ENCODE data around the gene CGB1. TPM values are rescaled to one million over a fixed set of nuclear protein-coding genes. Genes with fewer than 3 reads are reported as not detected.
A peak's percentile ranks its signal among the peaks of the same experiment; 100 is the strongest.
"Not testable (repeated sequence)": the region's sequence is repeated elsewhere in the genome, so short reads cannot be mapped to it uniquely, and the experiment has no call there.

Gene CGB1
- total RNA-seq, 1 donor from 2014 or later, result not detected

DNA sequence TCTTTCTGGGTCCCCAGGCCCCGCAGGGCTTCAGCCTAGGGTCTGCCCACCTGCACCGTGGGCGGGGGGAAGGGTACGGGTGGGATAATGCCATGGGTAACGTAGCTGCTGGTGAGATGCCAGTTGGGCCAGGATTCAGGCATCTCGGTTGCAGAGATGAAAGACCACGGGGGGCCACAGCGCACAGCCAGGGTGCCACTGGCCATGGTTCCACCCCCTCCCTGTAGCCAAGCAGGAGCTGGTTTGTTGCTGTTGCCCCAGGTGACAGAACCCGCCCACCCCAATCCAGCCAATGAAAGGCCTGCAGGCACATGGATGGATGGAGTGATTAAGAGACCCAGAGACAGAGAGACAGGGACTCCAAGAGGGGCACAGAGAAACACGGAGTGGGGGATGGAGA, 21.9 kb upstream of the CGB1 start:
- no peaks in the 10 kb centered on the region for H3K9me3 Mint-ChIP-seq (ENCODE audit: low read depth)
- no peak overlapping the region for H3K27ac Mint-ChIP-seq
- H3K27me3 Mint-ChIP-seq, result peaks cover 72% of the 10 kb centered on the region
- H3K4me3 Mint-ChIP-seq (ENCODE audit: low read depth), result no peak overlapping the region
- TF ChIP-seq CTCF (IDR thresholded peaks at IDR 0.05; ENCODE audit: unreplicated experiment), result no peak
- DNase-seq (ENCODE audit: low spot score, unreplicated experiment), result no peak
- no peaks in the 10 kb centered on the region for H3K36me3 Mint-ChIP-seq (ENCODE audit: insufficient read depth)
- H3K4me1 Mint-ChIP-seq (ENCODE audit: low read depth), result peaks cover 4% of the 10 kb centered on the region

- no peaks in the 10 kb centered on the region for H3K9me3 Mint-ChIP-seq (ENCODE audit: low read depth)
- H3K27me3 Mint-ChIP-seq, result peaks cover 67% of the 10 kb centered on the region
- no peak for TF ChIP-seq CTCF (IDR thresholded peaks at IDR 0.05; ENCODE audit: unreplicated experiment)
- H3K27ac Mint-ChIP-seq, result no peak within 1 kb of the TSS
- peak; percentile 53 for DNase-seq (ENCODE audit: low spot score, unreplicated experiment)
- peak within 1 kb of the TSS; percentile 68 for H3K4me3 Mint-ChIP-seq (ENCODE audit: low read depth)
- H3K36me3 Mint-ChIP-seq (ENCODE audit: insufficient read depth), result no peaks in the 10 kb centered on the region
- peaks cover 4% of the 10 kb centered on the region for H3K4me1 Mint-ChIP-seq (ENCODE audit: low read depth)
Measured at GRCh38 chr19:49057636-49058234, 21.0 kb upstream of the CGB1 start, which contains the start of gene CGB7. Gene CGB7 (minus strand): TSS chr19:49057749. CDS start chr19:49055375, 2,374 bp downstream.

- DNase-seq (ENCODE audit: low spot score, unreplicated experiment); H3K36me3 Mint-ChIP-seq (ENCODE audit: insufficient read depth); H3K4me1 Mint-ChIP-seq (ENCODE audit: low read depth); H3K9me3 Mint-ChIP-seq (ENCODE audit: low read depth); H3K27ac Mint-ChIP-seq: not testable (repeated sequence)
- Mint-ChIP-seq H3K4me3 (ENCODE audit: low read depth) (peak overlapping the region; percentile 68), H3K27me3 (peaks cover 67% of the 10 kb centered on the region)
Measured at GRCh38 chr19:49056902-49057596, 20.4 kb upstream of the CGB1 start.

GRCh38 chr19:49056101-49056901, 19.6 kb upstream of the CGB1 start:
- DNase-seq (ENCODE audit: low spot score, unreplicated experiment), result peak; percentile 51
- Mint-ChIP-seq H3K36me3 (ENCODE audit: insufficient read depth) (no peaks in the 10 kb centered on the region), H3K27me3 (peaks cover 67% of the 10 kb centered on the region), H3K4me3 (ENCODE audit: low read depth) (peak overlapping the region; percentile 68), H3K4me1 (ENCODE audit: low read depth) (peaks cover 4% of the 10 kb centered on the region), H3K27ac (no peak overlapping the region), H3K9me3 (ENCODE audit: low read depth) (no peaks in the 10 kb centered on the region)
- TF ChIP-seq CTCF (IDR thresholded peaks at IDR 0.05; ENCODE audit: unreplicated experiment), result peak; percentile 39

DNA sequence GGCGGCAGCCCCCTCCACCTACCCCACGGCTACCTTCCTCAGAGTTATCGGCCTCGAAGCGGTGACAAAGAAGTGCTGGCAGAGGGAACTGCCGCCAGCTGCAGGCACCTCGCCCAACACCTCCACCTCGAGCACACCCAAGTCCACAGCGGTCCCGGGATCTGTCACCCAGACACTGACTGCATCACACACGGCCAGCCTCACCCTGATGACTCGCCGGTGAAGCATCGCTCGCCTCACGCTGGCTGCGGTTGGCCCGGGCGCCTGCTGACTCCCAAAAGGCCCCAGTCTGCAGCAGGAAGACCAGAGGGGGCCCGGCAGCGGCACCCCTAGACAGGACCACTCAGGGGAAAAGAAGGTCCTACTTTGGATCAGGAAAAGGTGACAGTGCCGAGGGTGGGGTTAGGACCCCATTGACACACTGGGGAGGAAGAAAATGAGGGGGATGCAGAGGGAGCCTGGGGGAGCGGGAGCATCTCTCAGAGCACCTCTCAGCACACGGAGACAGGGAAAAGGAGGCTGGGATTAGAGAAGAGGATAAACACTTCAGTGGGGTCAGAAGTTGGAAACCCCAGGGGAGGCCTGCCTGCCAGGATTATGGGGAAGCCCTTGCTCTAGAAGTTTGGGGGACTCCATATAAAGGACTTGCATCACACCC, 13.8 kb upstream of the CGB1 start:
- H3K4me3 Mint-ChIP-seq (ENCODE audit: low read depth); H3K4me1 Mint-ChIP-seq (ENCODE audit: low read depth); H3K27ac Mint-ChIP-seq; H3K9me3 Mint-ChIP-seq (ENCODE audit: low read depth); DNase-seq (ENCODE audit: low spot score, unreplicated experiment); H3K36me3 Mint-ChIP-seq (ENCODE audit: insufficient read depth): not testable (repeated sequence)
- H3K27me3 Mint-ChIP-seq, result peaks cover 23% of the 10 kb centered on the region

- not testable (repeated sequence) for H3K9me3 Mint-ChIP-seq (ENCODE audit: low read depth); H3K27ac Mint-ChIP-seq; H3K4me1 Mint-ChIP-seq (ENCODE audit: low read depth); H3K4me3 Mint-ChIP-seq (ENCODE audit: low read depth); H3K36me3 Mint-ChIP-seq (ENCODE audit: insufficient read depth); DNase-seq (ENCODE audit: low spot score, unreplicated experiment)
- H3K27me3 Mint-ChIP-seq, result peaks cover 17% of the 10 kb centered on the region
Measured at GRCh38 chr19:49049834-49050233, 13.1 kb upstream of the CGB1 start.

DNA sequence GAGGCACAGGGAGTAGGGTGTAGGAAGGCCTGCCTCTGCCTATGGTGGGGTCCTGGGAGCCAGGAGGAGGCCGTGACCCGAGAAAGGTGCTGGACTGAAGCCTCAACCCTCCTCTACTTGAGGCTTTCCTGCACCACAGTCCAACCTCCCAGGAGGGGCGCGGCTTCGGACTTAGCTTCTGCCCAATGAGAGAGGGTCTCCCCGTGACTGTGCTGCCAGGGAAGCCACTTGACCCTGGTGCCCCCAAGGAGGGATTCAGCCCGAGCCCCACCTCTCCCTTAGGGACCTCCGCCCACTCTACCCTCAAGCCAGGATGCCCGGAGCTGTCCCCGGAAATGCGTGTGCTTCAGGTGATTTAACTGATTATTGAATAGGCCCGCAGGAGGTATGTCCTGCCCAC, 12.3 kb upstream of the CGB1 start, which contains the start of gene CGB8:
CGB8 (minus strand) TSS at position 101 of the 400 bp plus-strand sequence. CDS start 372 bp downstream, outside the sequence.
- H3K27ac Mint-ChIP-seq; H3K4me1 Mint-ChIP-seq (ENCODE audit: low read depth); H3K9me3 Mint-ChIP-seq (ENCODE audit: low read depth); H3K4me3 Mint-ChIP-seq (ENCODE audit: low read depth); H3K36me3 Mint-ChIP-seq (ENCODE audit: insufficient read depth); DNase-seq (ENCODE audit: low spot score, unreplicated experiment): not testable (repeated sequence)
- peaks cover 15% of the 10 kb centered on the region for H3K27me3 Mint-ChIP-seq

- not testable (repeated sequence) for H3K9me3 Mint-ChIP-seq (ENCODE audit: low read depth); H3K36me3 Mint-ChIP-seq (ENCODE audit: insufficient read depth); DNase-seq (ENCODE audit: low spot score, unreplicated experiment); H3K4me1 Mint-ChIP-seq (ENCODE audit: low read depth); H3K27ac Mint-ChIP-seq; H3K4me3 Mint-ChIP-seq (ENCODE audit: low read depth)
- H3K27me3 Mint-ChIP-seq, result peaks cover 12% of the 10 kb centered on the region
Measured at GRCh38 chr19:49043548-49043947, 6.9 kb upstream of the CGB1 start, which contains the start of gene CGB5. Gene CGB5 (plus strand): TSS chr19:49043848. CDS start chr19:49044210, 362 bp downstream.

DNA sequence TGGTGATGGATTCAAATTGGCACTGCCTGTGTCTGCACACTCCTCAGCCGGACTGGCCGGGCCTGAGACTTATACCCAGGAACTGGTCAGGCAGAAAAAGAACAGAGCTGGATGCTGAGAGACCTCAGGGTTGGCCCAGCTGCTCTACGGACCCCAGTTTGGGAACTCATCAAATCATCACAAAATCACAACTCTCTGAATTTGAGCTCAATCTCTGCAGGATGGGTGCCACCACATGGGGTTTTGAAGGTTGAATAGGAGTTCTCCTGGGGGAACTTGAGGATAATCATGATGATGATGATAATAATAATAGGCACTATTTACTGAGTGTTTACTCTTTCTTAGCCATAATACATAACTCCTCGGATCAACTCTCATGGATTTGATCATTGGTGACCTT, 6.0 kb upstream of the CGB1 start:
- peaks cover 16% of the 10 kb centered on the region for H3K27me3 Mint-ChIP-seq
- H3K4me3 Mint-ChIP-seq (ENCODE audit: low read depth); H3K9me3 Mint-ChIP-seq (ENCODE audit: low read depth); H3K36me3 Mint-ChIP-seq (ENCODE audit: insufficient read depth); H3K4me1 Mint-ChIP-seq (ENCODE audit: low read depth); H3K27ac Mint-ChIP-seq; DNase-seq (ENCODE audit: low spot score, unreplicated experiment): not testable (repeated sequence)
